Measurements from ENCODE around the gene PPP4R4. TPM values are rescaled to one million over a fixed set of nuclear protein-coding genes. Genes with fewer than 3 reads are reported as not detected.

PPP4R4 gene
- 10 to 100 TPM in 2 of 6 donors, 1 to 10 TPM in 4; 3.0 to 18.4 (median 6.3) TPM for total RNA-seq

GRCh38 chr14:94173885-94174603, at the start of gene PPP4R4:
Gene PPP4R4, plus strand, starts transcription at chr14:94174322. Its CDS starts 144 bp downstream, at chr14:94174466.
- peak in 1 of 4 donors; percentile 38 for TF ChIP-seq POLR2A (IDR thresholded peaks at IDR 0.05)
- no peak for TF ChIP-seq EP300 (IDR thresholded peaks at IDR 0.05)
- TF ChIP-seq POLR2AphosphoS5 (IDR thresholded peaks at IDR 0.05) = peak in 1 of 2 donors; percentile 45
- no peak for TF ChIP-seq CTCF (IDR thresholded peaks at IDR 0.05)
- peak within 1 kb of the TSS; percentile 67 to 86 (median 73) for H3K4me3 ChIP-seq
- peaks cover 0 to 14% (median 9%) of the 10 kb centered on the region in 4 donors for H3K27me3 ChIP-seq
- H3K36me3 ChIP-seq = no peaks in the 10 kb centered on the region
- H3K4me1 ChIP-seq = peaks cover 15 to 31% (median 19%) of the 10 kb centered on the region in 4 donors
- DNase-seq = peak; percentile 93 to 97
- no peaks in the 10 kb centered on the region for H3K9me3 ChIP-seq
- ATAC-seq (ENCODE audit: low FRiP score in 2 of 2) = peak; percentile 94 to 97
- peak within 1 kb of the TSS; percentile 68 to 86 (median 81) for H3K27ac ChIP-seq
- 0% methylated on average over 10 of the region's 84 CpGs; no CpG with 5 or more reads in 1 of the 2 donors for WGBS, 2 donors

DNA sequence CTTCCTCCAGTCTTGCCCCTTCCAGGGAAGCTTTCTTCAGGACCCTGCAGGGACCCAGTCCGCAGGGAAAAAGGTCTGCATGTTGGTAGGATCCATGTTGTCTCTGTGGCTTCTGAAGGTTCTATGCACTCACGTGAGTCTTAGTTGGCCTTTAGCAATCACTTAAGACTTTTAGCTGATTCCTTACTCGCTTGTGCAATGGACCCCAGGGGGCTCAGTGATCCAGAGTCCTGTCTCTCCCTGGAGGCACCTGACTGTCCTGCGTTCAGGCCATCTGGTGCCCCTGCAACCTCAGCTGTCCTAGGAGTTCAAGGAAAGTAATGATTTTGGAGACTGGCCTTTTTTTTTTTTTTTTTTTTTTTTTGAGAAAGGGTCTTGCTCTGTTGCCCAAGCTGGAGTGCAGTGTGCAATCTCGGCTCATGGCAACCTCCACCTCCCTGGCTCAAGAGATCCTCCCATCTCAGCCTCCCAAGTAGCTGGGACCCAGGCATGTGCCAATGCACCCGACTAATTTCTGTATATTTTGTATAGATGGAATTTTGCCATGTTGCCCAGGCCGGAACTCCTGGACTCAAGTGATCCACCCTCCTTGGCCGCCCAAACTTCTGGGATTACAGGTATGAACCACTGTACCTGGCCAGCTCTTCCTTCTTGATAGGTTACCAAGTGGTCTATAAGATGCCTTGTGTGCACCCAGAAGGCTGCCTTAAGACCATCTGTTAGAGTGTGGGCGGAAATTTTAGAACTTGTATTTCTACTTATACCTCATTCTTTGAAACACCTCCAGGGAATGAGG, 49.3 kb upstream of the PPP4R4 start:
- no peaks in the 10 kb centered on the region for H3K36me3 ChIP-seq
- H3K27me3 ChIP-seq = no peaks in the 10 kb centered on the region
- ATAC-seq (ENCODE audit: low FRiP score in 2 of 2) (no peak), DNase-seq (no peak)
- H3K9me3 ChIP-seq = peaks cover 0 to 2% (median 0%) of the 10 kb centered on the region in 4 donors
- peaks cover 1 to 13% (median 9%) of the 10 kb centered on the region in 4 donors for H3K4me1 ChIP-seq
- 84 to 94% methylated on average over 8 to 9 of the region's 9 CpGs for WGBS, 2 donors
- no peak overlapping the region for H3K4me3 ChIP-seq
- TF ChIP-seq POLR2A (IDR thresholded peaks at IDR 0.05) = no peak
- TF ChIP-seq EP300 (IDR thresholded peaks at IDR 0.05) = no peak
- TF ChIP-seq CTCF (IDR thresholded peaks at IDR 0.05) = no peak
- TF ChIP-seq POLR2AphosphoS5 (IDR thresholded peaks at IDR 0.05) = no peak
- no peak overlapping the region for H3K27ac ChIP-seq

- no peak for DNase-seq
- H3K27ac ChIP-seq = no peak overlapping the region
Measured at GRCh38 chr14:94125659-94126418, 48.3 kb upstream of the PPP4R4 start.

GRCh38 chr14:94126419-94126677, 47.8 kb upstream of the PPP4R4 start:
- no peak overlapping the region for H3K4me3 ChIP-seq
- no peak for ATAC-seq (ENCODE audit: low FRiP score in 2 of 2)
- H3K4me1 ChIP-seq = peaks cover 7 to 20% (median 13%) of the 10 kb centered on the region in 4 donors
- no peak for DNase-seq
- no peaks in the 10 kb centered on the region for H3K9me3 ChIP-seq
- TF ChIP-seq POLR2AphosphoS5 (IDR thresholded peaks at IDR 0.05) (no peak), POLR2A (IDR thresholded peaks at IDR 0.05) (no peak), CTCF (IDR thresholded peaks at IDR 0.05) (no peak), EP300 (IDR thresholded peaks at IDR 0.05) (no peak)
- no peaks in the 10 kb centered on the region for H3K36me3 ChIP-seq
- no peak overlapping the region for H3K27ac ChIP-seq
- H3K27me3 ChIP-seq = no peaks in the 10 kb centered on the region
- 76 to 89% methylated on average over 1 of the region's 1 CpG for WGBS, 2 donors

More at GRCh38 chr14:94125659-94126418, 48.3 kb upstream of the PPP4R4 start:
- no peaks in the 10 kb centered on the region for H3K27me3 ChIP-seq
- ATAC-seq (ENCODE audit: low FRiP score in 2 of 2) = no peak
- H3K4me3 ChIP-seq = no peak overlapping the region
- H3K4me1 ChIP-seq = peaks cover 7 to 20% (median 15%) of the 10 kb centered on the region in 4 donors
- TF ChIP-seq CTCF (IDR thresholded peaks at IDR 0.05) (no peak), POLR2AphosphoS5 (IDR thresholded peaks at IDR 0.05) (no peak), EP300 (IDR thresholded peaks at IDR 0.05) (no peak), POLR2A (IDR thresholded peaks at IDR 0.05) (no peak)
- no peaks in the 10 kb centered on the region for H3K36me3 ChIP-seq
- WGBS, 2 donors = 87 to 88% methylated on average over 6 of the region's 6 CpGs
- H3K9me3 ChIP-seq = no peaks in the 10 kb centered on the region

Data from upper lobe of left lung (tissue), 6 donors.